HuH-7 (cell line): ENCODE measurements around the gene TOX2.
"Not testable (repeated sequence)": the region's sequence is repeated elsewhere in the genome, so short reads cannot be mapped to it uniquely, and the experiment has no call there.

ENCODE experiments used
- DNase-seq: peaks from one replicate; pipeline ENCODE4 v3.0.0; 2011; ENCODE audit warnings: low spot score

The TOX2 gene

GRCh38 chr20:44032583-44033331 is 118.1 kb downstream of the TOX2 start:
- DNase-seq: no peak

- no peak for DNase-seq
Observed at GRCh38 chr20:44033344-44033743, 118.7 kb downstream of the TOX2 start.

GRCh38 chr20:44033873-44034272 is 119.2 kb downstream of the TOX2 start:
- no peak for DNase-seq

GRCh38 chr20:44034451-44034850 is 119.8 kb downstream of the TOX2 start:
- DNase-seq: no peak

DNA sequence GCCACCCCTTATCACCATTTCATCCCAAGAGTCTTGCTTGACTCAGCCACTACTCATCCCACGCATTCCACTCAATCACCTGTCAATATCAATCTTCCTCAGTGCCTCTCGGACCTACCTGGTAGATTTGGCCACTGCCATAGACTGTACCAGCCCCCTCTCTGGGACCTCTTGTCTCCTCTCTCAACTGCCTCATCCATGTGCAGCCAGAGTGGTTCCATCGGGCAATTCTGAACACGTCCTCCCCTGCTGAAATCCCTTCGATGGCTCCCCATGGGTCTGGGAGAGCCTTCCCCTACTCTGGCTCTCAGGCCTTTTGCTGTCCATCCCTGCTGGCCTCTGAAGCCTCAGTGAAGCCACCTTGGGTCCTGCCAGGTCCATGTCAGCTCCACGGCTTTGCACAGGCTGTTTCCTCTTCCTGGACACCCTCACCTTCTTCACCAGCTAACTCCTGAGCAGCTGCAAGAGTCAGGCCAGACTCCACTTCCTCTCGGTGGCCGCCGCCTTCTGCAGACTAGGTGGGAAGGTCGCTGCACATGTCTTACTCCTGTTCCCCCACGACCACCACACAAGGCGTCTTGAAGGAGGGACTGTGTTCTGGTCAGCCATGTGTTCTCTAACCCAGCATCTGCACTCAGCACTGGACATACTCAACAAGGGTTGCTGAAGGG is 120.4 kb downstream of the TOX2 start:
- DNase-seq: no peak

DNA sequence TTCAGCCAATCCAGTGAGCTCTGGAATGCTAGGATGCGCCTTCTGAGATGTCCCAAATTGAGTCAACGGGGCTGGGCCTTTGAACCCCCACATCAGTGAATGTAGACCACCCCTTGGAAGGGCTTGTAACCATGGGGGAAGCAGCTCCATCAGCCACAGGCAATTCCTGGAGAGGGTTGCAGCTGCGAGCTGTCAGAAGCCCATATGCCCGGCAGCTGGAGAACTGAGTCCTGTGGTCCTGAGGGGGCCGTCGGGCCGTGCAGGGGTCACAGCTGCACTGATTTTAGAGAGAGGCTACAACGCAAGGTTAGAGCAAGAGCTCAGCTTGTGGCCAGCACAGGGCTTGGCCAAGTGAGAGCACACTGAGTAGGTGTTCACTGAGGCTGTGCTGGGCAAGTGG is 121.3 kb downstream of the TOX2 start:
- DNase-seq: no peak

DNA sequence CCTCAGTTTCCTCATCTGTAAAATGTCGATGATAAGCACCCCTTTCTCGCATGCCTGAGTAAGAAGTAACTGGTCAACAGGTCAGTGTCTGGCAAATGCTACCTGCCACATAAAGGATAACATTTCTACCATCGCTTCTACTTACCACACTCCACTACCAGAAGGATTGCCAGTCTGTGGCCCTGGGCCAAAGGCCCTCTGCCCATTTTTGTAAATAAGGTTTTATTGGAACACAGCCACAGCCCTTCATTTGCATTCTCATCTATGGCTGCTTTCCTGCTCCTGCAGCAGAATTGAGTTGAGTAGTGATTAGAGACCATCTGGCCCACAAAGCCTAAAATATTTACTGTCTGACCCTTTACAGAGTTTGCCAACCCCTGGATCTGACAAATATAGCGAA is 121.8 kb downstream of the TOX2 start:
- no peak for DNase-seq

DNA sequence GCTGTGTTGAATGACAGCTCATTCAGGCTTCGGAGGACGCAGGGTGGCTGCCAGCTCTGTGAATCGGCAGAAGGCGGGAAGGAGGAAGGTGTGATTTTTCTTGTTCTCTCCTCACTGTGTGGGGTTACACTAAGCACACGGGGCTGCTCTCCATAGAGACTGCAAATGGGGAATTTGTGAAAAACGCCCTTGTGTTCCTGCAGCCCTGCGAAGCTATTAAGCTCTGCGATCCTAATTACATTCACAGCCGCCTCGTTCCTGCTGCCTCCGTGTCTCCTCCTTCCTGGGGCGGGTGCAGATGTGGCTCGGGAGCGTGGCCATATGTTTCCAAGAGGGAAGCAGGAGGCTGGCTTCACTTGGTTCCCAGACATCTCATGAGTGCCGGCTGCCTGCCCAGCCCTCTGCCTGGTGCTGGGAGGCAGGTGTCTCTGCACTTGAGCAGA is 124.0 kb downstream of the TOX2 start:
- no peak for DNase-seq

GRCh38 chr20:44039147-44039546 is 124.5 kb downstream of the TOX2 start:
- DNase-seq: no peak

DNA sequence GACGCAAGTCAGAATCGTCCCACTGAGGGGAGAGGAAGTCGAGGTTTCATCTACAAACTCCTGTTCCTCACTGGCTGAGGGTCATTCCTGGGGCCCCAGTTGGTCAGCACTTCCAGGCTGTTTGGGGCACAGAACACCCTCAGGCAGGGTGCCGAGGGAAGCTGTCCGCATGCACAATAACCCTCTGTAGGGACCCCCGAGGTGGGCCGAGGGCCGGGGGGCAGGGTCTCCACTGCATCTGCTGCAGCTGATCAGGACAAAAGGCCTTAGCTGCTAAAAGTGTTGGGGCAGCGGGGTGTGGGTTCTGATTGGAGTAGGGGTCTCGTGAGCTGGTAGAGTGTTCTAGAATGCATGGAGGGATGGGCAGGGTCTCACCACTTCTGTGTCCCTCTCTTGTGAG is 125.1 kb downstream of the TOX2 start:
- no peak for DNase-seq

GRCh38 chr20:44040202-44040915 is 125.7 kb downstream of the TOX2 start:
- no peak for DNase-seq

GRCh38 chr20:44041001-44041400 is 126.3 kb downstream of the TOX2 start:
- peak; percentile 20 for DNase-seq

GRCh38 chr20:44044712-44045111 is 130.1 kb downstream of the TOX2 start:
- DNase-seq: not testable (repeated sequence)

DNA sequence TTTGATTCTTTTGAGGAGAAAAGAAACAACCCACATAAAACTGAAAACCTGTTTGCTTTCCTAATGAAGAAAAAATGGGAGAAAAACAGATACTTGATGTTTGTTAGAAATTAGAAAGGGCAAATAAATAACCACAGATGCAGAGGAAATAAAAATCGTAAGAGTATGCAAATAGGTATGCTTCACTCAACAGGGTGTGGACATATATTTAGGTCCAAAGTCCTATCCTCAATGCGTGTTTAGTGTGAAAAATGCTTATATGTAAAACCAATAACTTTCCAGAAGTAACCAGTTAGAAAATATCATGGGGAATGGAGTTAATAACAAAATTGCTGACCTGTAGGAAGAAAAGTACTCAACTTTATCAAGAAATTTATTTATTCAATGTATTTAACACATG is 135.7 kb downstream of the TOX2 start:
- DNase-seq: no peak

- DNase-seq: no peak
Observed at GRCh38 chr20:44050925-44051660, 136.4 kb downstream of the TOX2 start.

DNA sequence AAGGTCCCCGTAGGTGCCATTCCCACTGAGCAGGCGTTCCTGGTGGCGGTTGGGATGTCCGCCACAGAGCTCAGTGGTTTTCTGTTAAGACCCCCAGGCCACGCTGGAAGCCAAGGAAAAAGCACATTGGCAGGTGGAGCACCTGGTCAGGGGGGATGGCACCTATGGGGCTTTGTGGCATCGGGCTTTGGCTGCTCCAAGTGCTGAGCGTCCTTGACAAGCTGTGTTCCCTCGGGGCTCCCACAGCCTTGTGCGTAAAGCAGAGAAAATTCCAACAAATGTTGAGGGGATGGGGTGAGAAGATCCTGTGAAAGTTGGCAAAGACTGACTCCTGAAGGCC is 137.0 kb downstream of the TOX2 start:
- no peak for DNase-seq

- DNase-seq: no peak
Observed at GRCh38 chr20:44052166-44052565, 137.5 kb downstream of the TOX2 start.

DNA sequence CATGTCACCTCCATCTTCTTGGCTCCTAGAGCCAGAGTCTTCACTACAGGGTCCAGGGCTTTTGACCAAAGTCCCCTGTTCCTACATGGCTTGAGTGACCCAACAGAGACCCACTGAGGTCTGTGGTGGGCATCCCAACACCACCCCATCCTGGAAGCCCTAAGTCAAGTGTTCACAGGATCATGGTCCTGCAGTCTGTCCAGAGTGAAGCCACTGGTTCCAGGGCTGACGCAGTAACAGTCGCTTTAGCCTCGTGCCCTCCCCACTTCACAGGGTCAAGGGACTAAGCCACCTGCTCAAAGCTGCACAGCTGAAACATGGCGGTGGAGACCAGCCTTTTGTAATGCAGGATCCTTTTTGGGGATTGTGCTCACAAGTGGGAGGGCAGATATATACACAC is 138.4 kb downstream of the TOX2 start:
- DNase-seq: no peak

DNA sequence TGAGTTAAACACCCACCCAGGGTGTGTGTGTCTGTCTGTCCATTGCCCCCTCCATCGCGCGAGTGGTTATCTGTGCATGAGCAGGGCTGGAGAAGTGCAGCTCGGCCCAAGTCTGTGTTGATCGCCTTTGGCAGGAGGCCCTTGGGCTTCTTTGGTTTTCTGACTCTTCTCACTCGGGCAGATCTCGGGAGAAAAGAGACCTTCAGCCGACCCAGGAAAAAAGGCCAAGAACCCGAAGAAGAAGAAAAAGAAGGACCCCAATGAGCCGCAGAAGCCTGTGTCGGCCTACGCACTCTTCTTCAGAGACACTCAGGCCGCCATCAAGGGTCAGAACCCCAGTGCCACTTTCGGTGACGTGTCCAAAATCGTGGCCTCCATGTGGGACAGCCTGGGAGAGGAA is 139.5 kb downstream of the TOX2 start:
- DNase-seq: no peak

DNA sequence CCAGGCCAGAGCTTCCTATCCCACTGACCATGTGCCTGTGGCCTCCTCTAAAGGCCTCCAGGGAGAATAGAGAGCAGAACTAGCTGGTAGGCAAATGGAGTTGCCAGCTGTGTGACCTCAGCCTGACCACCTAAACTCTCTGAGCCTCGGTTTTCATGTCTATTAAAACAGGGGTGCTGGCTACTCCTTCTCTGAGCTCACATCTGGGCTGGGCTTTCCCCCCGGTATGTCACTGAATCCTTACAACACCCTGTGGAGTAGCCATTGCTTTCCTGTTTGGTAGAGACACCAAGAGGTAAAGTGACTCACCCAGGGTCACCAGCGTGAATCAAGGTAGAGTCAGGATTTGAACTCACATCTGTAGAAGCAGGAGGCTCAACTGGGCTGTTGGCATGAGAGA is 140.2 kb downstream of the TOX2 start:
- DNase-seq: no peak

GRCh38 chr20:44056010-44056698 is 141.5 kb downstream of the TOX2 start:
- peak; percentile 68 for DNase-seq
